ENCODE data around the gene INPP5F. TPM values are rescaled to one million over a fixed set of nuclear protein-coding genes. Genes with fewer than 3 reads are reported as not detected.

Gene INPP5F
- total RNA-seq, 6 experiments from 2014 or later: 2.0 to 3.9 (median 2.5) TPM

DNA sequence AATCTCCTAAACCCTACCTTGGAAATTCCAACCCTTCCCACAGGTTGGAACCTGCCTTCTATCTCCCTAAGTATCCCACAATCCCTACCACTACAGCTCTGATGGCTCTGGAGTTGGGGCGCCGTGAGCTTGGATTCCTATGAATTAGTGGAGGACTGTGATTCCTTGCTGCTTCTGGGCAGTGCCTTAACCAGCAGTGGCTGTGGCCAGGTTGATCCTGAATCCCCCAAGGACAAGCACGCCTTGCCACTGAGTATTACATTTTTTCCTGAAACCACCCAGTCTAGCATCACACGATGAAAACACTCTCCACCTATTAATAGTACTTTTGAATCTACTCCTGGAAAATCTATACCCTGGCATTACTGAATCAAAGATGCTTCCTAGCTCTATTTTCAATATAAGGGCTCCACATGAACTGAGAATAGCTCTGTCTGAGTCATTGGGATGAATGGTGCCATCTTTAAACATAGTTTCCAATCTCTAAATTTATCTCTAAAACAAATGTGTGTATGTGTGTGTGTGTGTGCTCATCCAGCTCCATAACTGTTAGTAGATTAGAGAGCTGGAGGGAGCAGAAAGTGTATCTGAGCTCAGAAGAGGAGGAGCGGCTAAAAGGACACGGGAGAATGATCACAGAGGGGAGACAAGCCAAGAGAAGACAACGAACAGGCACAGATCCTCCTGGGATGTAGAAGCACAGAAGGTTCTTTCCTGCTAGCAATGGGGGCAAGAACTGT lies 11.9 kb upstream of the INPP5F start:
- TF ChIP-seq, protein P1, sequence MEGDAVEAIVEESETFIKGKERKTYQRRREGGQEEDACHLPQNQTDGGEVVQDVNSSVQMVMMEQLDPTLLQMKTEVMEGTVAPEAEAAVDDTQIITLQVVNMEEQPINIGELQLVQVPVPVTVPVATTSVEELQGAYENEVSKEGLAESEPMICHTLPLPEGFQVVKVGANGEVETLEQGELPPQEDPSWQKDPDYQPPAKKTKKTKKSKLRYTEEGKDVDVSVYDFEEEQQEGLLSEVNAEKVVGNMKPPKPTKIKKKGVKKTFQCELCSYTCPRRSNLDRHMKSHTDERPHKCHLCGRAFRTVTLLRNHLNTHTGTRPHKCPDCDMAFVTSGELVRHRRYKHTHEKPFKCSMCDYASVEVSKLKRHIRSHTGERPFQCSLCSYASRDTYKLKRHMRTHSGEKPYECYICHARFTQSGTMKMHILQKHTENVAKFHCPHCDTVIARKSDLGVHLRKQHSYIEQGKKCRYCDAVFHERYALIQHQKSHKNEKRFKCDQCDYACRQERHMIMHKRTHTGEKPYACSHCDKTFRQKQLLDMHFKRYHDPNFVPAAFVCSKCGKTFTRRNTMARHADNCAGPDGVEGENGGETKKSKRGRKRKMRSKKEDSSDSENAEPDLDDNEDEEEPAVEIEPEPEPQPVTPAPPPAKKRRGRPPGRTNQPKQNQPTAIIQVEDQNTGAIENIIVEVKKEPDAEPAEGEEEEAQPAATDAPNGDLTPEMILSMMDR (IDR thresholded peaks at IDR 0.05): no peak
- TF ChIP-seq POLR2A (IDR thresholded peaks at IDR 0.05): no peak

DNA sequence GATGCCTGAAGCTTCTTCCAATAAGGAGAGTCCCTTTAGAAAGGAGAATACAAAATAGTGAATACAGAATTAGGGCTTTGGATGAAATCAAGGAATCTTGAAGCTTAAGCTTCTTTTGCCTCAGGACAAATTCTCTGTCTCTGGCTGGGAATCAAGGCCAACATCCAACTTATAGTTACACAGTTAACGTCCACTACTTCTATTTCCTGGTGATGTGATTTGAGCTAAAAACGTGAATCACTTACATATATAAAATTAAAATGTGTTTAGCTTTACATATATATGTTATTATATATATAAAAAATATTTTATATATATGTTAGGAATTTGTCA lies 11.4 kb upstream of the INPP5F start:
- no peak for TF ChIP-seq POLR2A (IDR thresholded peaks at IDR 0.05)
- TF ChIP-seq, protein P1 (IDR thresholded peaks at IDR 0.05): no peak
- H3K36me3 ChIP-seq: no peaks in the 10 kb centered on the region
- no peaks in the 10 kb centered on the region for H3K27me3 ChIP-seq
- H3K4me3 ChIP-seq: no peak overlapping the region
- WGBS (ENCODE audit: insufficient coverage, low coverage, low lambda C conversion rate, missing lambda C conversion rate): 59% methylated on average over 2 of the region's 2 CpGs
- ATAC-seq (no peak), DNase-seq (no peak)
- intact Hi-C loops (cut with DNase I): no loop called here
- H3K27ac ChIP-seq: no peak overlapping the region
- no peaks in the 10 kb centered on the region for H3K9me3 ChIP-seq
- no peaks in the 10 kb centered on the region for H3K4me1 ChIP-seq

More for the DNA sequence above, 11.9 kb upstream of the INPP5F start:
- H3K9me3 ChIP-seq: no peaks in the 10 kb centered on the region
- H3K4me3 ChIP-seq: no peak overlapping the region
- no peak for DNase-seq
- no peaks in the 10 kb centered on the region for H3K36me3 ChIP-seq
- no peak for ATAC-seq
- no peaks in the 10 kb centered on the region for H3K4me1 ChIP-seq
- H3K27me3 ChIP-seq: no peaks in the 10 kb centered on the region
- no peak overlapping the region for H3K27ac ChIP-seq
- WGBS (ENCODE audit: insufficient coverage, low coverage, low lambda C conversion rate, missing lambda C conversion rate): 76% methylated on average over 5 of the region's 7 CpGs
- intact Hi-C loops (cut with DNase I): no loop called here

DNA sequence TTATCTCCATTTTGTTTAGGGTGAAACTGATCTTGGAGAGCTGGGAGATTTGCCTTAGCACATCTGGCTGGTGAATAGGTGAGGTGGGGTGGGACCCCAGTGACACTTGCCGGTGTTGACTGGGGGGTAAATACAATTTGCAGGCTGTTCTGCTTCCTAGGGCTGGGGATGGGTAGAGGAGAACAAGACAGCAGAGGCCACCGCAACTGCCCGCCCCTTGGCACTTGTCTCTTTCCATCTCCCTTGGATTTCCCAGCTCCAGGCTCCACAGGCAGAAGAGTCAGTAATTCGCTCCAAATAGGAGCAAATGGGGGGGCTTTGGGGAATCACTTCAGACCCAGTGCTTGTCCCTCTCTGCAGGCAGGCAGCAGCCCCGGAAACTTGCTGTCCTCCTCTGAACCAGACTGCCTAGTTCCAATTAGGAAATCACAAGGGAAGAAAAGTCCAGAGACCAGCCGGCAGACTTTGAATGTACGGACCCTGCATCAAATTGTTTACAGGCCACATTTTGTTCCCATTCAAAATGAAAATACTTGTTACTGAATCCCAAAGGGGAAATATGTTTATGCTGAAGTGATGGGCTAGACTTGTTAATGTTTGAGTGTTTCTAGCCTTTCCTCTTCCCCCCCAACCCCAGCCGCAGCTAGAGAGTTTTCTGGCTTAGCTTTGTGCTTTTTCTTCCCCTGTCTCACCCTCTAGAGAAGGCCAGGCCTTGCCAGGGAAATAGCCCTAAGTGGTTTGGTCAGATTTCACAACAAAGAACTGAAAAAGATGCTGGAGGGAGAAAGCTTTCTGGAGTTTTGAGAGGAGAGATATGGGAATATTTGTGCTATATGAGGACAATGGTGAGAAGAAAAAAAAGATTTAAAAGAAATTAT lies 10.0 kb upstream of the INPP5F start:
- H3K4me3 ChIP-seq: no peak overlapping the region
- TF ChIP-seq, protein P1 (IDR thresholded peaks at IDR 0.05): no peak
- H3K27me3 ChIP-seq: no peaks in the 10 kb centered on the region
- no peaks in the 10 kb centered on the region for H3K36me3 ChIP-seq
- intact Hi-C loops (cut with DNase I): no loop called here
- DNase-seq (no peak), ATAC-seq (peak in 1 of 4 donors; percentile 23)
- no peaks in the 10 kb centered on the region for H3K9me3 ChIP-seq
- H3K4me1 ChIP-seq: no peaks in the 10 kb centered on the region
- WGBS (ENCODE audit: insufficient coverage, low coverage, low lambda C conversion rate, missing lambda C conversion rate): 81% methylated on average over 7 of the region's 8 CpGs
- no peak overlapping the region for H3K27ac ChIP-seq

DNA sequence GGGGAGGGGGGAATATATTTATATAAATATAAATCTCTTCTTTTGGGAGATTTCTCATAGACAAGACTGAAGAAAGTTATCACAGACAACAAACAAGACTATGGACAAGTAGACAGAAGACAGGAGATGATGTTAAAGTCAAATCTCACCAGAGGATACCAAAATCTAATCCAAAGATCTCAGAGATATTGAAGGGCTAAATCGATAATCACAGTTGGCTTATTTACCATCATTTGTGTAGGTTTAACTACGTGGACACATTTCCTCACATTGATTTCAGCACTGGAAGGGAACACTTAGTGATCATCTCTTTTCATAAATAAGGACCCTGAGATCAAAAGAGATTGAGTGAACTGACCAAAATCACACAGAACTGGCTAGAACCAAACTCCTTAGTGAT lies 2.7 kb upstream of the INPP5F start:
- WGBS (ENCODE audit: insufficient coverage, low coverage, low lambda C conversion rate, missing lambda C conversion rate): 53% methylated on average over 2 of the region's 2 CpGs
- H3K36me3 ChIP-seq: no peaks in the 10 kb centered on the region
- no peak overlapping the region for H3K27ac ChIP-seq
- no peak for ATAC-seq
- DNase-seq: no peak
- H3K4me1 ChIP-seq: peaks cover 0 to 3% (median 0%) of the 10 kb centered on the region in 4 donors
- no peaks in the 10 kb centered on the region for H3K9me3 ChIP-seq
- TF ChIP-seq, protein P1 (IDR thresholded peaks at IDR 0.05): no peak
- TF ChIP-seq POLR2A (IDR thresholded peaks at IDR 0.05): no peak
- H3K4me3 ChIP-seq: no peak overlapping the region
- intact Hi-C loops (cut with DNase I): no loop called here
- H3K27me3 ChIP-seq: no peaks in the 10 kb centered on the region

Measured in right lobe of liver (tissue), 6 donors.